Lung (tissue), 12 donors: ENCODE results near the gene SLC25A44. TPM values are rescaled to one million over a fixed set of nuclear protein-coding genes. Genes with fewer than 3 reads are reported as not detected.
A peak's percentile ranks its signal among the peaks of the same experiment; 100 is the strongest.

Source experiments
- ATAC-seq: fragments of 200-7000 bp; cut with Tn5 transposase; one replicate; pipeline ENCODE4 v1.9.1; 2020; ENCODE audit warnings: moderate number of reproducible peaks; ENCODE audit not compliant: insufficient read depth, low FRiP score
- DNase-seq, 3 donors: peaks; one replicate each; pipeline ENCODE4 v3.0.0-alpha.2; 2013 to 2017
- H3K27ac ChIP-seq, 2 donors: one replicate each; pipeline ENCODE4 v1.5.1; 2013; ENCODE audit warnings: mild to moderate bottlenecking in 2 of 2, moderate library complexity in 2 of 2, control low read depth in 1 of 2, inconsistent platforms in 1 of 2, low read depth in 1 of 2, low read length in 1 of 2
- H3K27me3 ChIP-seq, 3 donors: one replicate each; pipeline ENCODE4 v1.5.1; 2013; ENCODE audit warnings: low read length in 2 of 3; ENCODE audit not compliant: control insufficient read depth in 3 of 3, insufficient read depth in 3 of 3
- H3K36me3 ChIP-seq, 4 donors: one replicate each; pipeline ENCODE4 v1.5.1; 2013; ENCODE audit warnings: low read length in 4 of 4, mild to moderate bottlenecking in 1 of 4, moderate library complexity in 1 of 4; ENCODE audit not compliant: control insufficient read depth in 4 of 4, insufficient read depth in 4 of 4
- H3K4me1 ChIP-seq, 5 donors: one replicate each; pipeline ENCODE4 v1.5.1; 2013; ENCODE audit warnings: low read length in 5 of 5, mild to moderate bottlenecking in 2 of 5, moderate library complexity in 1 of 5; ENCODE audit not compliant: control insufficient read depth in 5 of 5, insufficient read depth in 5 of 5
- H3K4me3 ChIP-seq: one replicate; pipeline ENCODE4 v1.5.1; 2013; ENCODE audit warnings: mild to moderate bottlenecking, control low read depth, moderate library complexity
- H3K9ac ChIP-seq, 2 donors: one replicate each; pipeline ENCODE4 v1.5.1; 2013; ENCODE audit warnings: low read length in 2 of 2, control low read depth in 1 of 2; ENCODE audit not compliant: insufficient read depth in 1 of 2
- H3K9me3 ChIP-seq, 4 donors: one replicate each; pipeline ENCODE4 v1.5.1; 2013; ENCODE audit warnings: low read length in 3 of 4, mild to moderate bottlenecking in 1 of 4, moderate library complexity in 1 of 4; ENCODE audit not compliant: control insufficient read depth in 4 of 4, insufficient read depth in 3 of 4
- WGBS, 2 donors: extraction: QIAGEN DNeasy Blood & Tissue Kit; methylation state at CpG; one replicate each; pipeline ENCODE4 v1.1.7; 2013; 5-methylcytosine and 5-hydroxymethylcytosine counted together
- polyA plus RNA-seq, 2 donors: library from polyadenylated mRNA; stranded (reverse); fragments of 200-250 nt; gene quantifications; one replicate each; pipeline ENCODE4 v1.2.1, GENCODE V29; 2013
- total RNA-seq, 2 donors: library from RNA; depleted of rRNA in 1 of 2; stranded (reverse); fragments of >200 nt in 1 of 2; gene quantifications; one replicate each; pipeline ENCODE4 v1.2.1, GENCODE V29; 2014 to 2021
- TF ChIP-seq, protein P1 (sequence below): IDR thresholded peaks from 2 replicates; pipeline ENCODE4 v1.5.1; 2012; ENCODE audit warnings: mild to moderate bottlenecking; ENCODE audit errors: control extremely low read depth, extremely low read depth
- donor health status: control.
- donor health status: control.
- donor health status: Bipolar disorder and iron deficiency.
- donor health status: healthy.
- donor health status: DM: yes; HTN: yes; CAD: no.

Gene SLC25A44
- total and polyA plus RNA-seq, 4 donors, result 8.0 to 28.4 (median 16.5) TPM

DNA sequence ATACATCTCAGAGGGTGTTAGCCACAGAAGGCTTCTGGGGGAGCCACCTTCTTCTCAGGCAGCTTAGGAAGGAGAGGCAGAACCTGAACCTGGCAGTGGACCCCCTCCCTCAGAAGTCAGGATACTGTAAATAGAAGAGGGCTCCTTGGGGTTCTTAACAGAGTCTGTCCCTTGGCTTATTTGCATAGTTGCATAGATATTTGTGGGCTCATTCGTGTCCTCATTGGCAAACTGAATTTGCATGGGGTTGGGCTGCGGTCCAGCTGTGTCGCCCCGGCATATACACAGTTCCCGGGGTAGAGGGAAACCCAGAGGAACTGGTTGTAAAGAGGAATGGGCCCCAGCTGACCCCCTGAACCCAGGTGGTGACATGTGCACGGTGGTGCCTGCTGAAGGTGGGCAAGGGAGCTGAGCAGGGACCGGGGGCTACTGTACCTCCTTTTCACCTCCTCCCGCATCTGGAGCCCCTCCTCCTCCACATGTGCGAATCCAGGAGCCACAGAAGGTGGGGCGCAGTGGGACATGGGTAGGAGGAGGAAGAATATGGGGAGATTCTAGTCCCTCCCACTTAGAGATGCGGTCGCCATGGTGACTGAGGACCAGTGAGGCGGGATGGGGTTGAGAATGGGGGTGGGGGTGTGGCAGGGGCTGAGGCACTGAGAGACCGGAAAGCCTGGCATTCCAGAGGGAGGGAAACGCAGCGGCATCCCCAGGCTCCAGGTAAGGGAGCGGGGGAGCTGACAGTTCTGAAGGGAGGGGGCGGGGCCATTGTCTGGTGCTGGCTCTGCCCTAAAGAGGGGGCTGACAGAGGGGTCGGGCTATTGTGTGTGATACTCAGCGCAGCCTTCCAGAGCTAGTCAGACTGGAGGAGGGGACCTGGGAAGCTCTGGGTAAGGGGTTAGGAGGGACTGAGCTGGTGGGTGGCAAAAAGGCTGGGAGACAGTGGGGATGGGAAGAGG, 44.3 kb upstream of the SLC25A44 start:
- Histone ChIP-seq H3K36me3 (no peaks in the 10 kb centered on the region), H3K27ac (no peak overlapping the region), H3K27me3 (peaks cover 0 to 16% (median 9%) of the 10 kb centered on the region in 3 donors), H3K4me1 (peaks cover 0 to 11% (median 6%) of the 10 kb centered on the region in 5 donors), H3K9ac (no peak overlapping the region), H3K4me3 (no peak overlapping the region), H3K9me3 (no peaks in the 10 kb centered on the region)
- ATAC-seq (no peak), DNase-seq (no peak)
- TF ChIP-seq, protein P1, sequence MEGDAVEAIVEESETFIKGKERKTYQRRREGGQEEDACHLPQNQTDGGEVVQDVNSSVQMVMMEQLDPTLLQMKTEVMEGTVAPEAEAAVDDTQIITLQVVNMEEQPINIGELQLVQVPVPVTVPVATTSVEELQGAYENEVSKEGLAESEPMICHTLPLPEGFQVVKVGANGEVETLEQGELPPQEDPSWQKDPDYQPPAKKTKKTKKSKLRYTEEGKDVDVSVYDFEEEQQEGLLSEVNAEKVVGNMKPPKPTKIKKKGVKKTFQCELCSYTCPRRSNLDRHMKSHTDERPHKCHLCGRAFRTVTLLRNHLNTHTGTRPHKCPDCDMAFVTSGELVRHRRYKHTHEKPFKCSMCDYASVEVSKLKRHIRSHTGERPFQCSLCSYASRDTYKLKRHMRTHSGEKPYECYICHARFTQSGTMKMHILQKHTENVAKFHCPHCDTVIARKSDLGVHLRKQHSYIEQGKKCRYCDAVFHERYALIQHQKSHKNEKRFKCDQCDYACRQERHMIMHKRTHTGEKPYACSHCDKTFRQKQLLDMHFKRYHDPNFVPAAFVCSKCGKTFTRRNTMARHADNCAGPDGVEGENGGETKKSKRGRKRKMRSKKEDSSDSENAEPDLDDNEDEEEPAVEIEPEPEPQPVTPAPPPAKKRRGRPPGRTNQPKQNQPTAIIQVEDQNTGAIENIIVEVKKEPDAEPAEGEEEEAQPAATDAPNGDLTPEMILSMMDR, result no peak
- WGBS, 2 donors, result 49 to 56% methylated on average over 20 of the region's 20 CpGs

DNA sequence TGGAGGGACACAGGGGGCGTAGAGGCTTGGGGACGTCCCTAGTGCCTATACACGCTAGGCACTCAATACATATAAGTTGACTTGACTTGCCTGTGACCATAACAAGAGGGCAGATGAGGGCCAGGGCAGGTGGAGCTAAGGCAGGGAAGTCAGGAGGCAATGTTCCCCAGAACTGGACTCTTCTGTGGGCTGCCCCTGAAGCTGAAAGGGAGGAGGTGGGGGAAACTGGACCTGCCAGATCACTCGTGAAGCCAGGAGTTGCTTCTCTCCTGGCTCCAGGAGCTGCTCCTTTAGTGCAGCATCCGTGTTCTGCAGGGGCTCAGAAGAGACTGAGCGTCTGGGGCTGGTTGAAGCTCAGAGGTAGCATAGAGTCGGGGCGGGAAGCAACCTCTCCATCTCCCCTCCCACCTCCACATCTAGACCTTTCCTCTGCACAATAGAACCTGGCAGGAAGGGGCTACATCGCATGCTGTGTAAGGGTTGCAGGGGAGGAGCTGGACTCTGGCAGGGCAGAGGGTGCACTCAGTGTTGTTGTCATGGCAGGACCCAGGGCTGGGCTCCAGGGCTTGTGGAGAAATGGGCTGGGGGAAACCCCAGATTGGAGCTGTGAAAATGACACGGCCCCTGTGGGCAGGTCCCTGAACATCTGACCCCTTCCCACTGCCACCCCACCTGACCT, 43.4 kb upstream of the SLC25A44 start:
- no peak overlapping the region for H3K27ac ChIP-seq
- H3K4me1 ChIP-seq, result peaks cover 0 to 11% (median 6%) of the 10 kb centered on the region in 5 donors
- DNase-seq (no peak), ATAC-seq (no peak)
- TF ChIP-seq, protein P1, result no peak
- H3K27me3 ChIP-seq, result peaks cover 0 to 16% (median 9%) of the 10 kb centered on the region in 3 donors
- no peak overlapping the region for H3K4me3 ChIP-seq
- WGBS, 2 donors, result 69 to 79% methylated on average over 10 of the region's 10 CpGs
- no peak overlapping the region for H3K9ac ChIP-seq
- H3K36me3 ChIP-seq, result no peaks in the 10 kb centered on the region
- no peaks in the 10 kb centered on the region for H3K9me3 ChIP-seq

DNA sequence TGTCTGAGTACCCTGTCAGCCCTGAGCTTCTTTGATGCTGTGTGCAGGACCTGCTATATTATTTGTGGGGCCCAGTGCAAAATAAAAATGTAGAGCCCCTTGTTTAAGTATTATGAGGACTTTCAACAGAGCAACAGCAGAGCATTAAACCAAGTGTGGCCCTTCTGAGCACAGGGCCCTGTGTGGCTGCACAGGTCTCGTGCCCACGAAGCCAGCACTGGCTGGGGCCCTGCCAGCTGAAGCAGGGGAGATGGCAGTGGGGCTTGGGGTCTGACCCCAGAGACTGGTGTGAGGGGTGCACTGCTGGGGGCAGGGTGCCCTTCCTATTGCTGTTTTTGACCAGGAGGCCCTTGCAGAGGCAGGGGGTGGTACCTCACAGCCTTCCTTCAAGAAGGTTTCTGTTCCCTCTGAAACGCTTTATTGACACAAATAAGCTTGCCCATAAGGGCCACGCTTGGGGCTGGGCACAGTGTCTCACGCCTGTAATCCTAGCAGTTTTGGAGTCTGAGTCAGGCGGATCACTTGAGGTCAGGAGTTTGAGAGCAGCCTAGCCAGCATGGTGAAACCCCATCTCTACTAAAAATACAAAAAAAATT, 42.7 kb upstream of the SLC25A44 start:
- ATAC-seq (no peak), DNase-seq (no peak)
- peak overlapping the region in 1 of 2 donors; percentile 20 for H3K27ac ChIP-seq
- H3K9me3 ChIP-seq, result no peaks in the 10 kb centered on the region
- H3K4me3 ChIP-seq, result no peak overlapping the region
- H3K36me3 ChIP-seq, result no peaks in the 10 kb centered on the region
- WGBS, 2 donors, result 59 to 75% methylated on average over 6 of the region's 6 CpGs
- TF ChIP-seq, protein P1, result no peak
- peaks cover 0 to 16% (median 9%) of the 10 kb centered on the region in 3 donors for H3K27me3 ChIP-seq
- H3K4me1 ChIP-seq, result peaks cover 0 to 9% (median 6%) of the 10 kb centered on the region in 5 donors
- H3K9ac ChIP-seq, result no peak overlapping the region
